Endothelial cell (in vitro differentiated cells): ENCODE measurements around the gene ZNF839. TPM values are rescaled to one million over a fixed set of nuclear protein-coding genes. Genes with fewer than 3 reads are reported as not detected.

ENCODE experiments used
- DNase-seq: peaks from one replicate; pipeline ENCODE4 v3.0.0; 2021; ENCODE audit warnings: low spot score
- H3K27ac Mint-ChIP-seq: one replicate; pipeline ENCODE4 v1.8.0; 2021; ENCODE audit warnings: mixed read lengths, inconsistent platforms; ENCODE audit not compliant: unreplicated experiment
- H3K27me3 Mint-ChIP-seq: one replicate; pipeline ENCODE4 v1.8.0; 2021; ENCODE audit warnings: mild to moderate bottlenecking, moderate library complexity, mixed read lengths, inconsistent platforms; ENCODE audit not compliant: unreplicated experiment
- H3K36me3 Mint-ChIP-seq: one replicate; pipeline ENCODE4 v1.8.0; 2021; ENCODE audit warnings: mild to moderate bottlenecking, low read depth, mixed read lengths, inconsistent platforms; ENCODE audit not compliant: unreplicated experiment
- H3K4me1 Mint-ChIP-seq: one replicate; pipeline ENCODE4 v1.8.0; 2021; ENCODE audit warnings: mild to moderate bottlenecking, mixed read lengths, inconsistent platforms; ENCODE audit not compliant: unreplicated experiment
- H3K4me3 Mint-ChIP-seq: one replicate; pipeline ENCODE4 v1.8.0; 2021; ENCODE audit warnings: mild to moderate bottlenecking, mixed read lengths, inconsistent platforms; ENCODE audit not compliant: unreplicated experiment
- H3K9me3 Mint-ChIP-seq: one replicate; pipeline ENCODE4 v1.8.0; 2021; ENCODE audit warnings: mixed read lengths, inconsistent platforms; ENCODE audit not compliant: unreplicated experiment
- CTCF ChIP-seq: fragments of 200-600 bp; sonication (generic); IDR thresholded peaks from one replicate; pipeline ENCODE4 v1.5.0; 2021; ENCODE audit warnings: antibody characterized with exemption; ENCODE audit not compliant: unreplicated experiment
- long read RNA-seq: library from polyadenylated mRNA; unstranded; transcript quantifications from one replicate; pipeline ENCODE4 v2.0.0, GENCODE V29; 2020; ENCODE audit not compliant: unreplicated experiment
- total RNA-seq: library from RNA; stranded (reverse); fragmentation: NEBNext Ultra II Directional; extraction: Animal tissue kit (Norgen Biotek cat#: 25700); gene quantifications from one replicate; pipeline ENCODE4 v1.2.1, GENCODE V29; 2021; ENCODE audit not compliant: unreplicated experiment

Gene ZNF839
- total RNA-seq, result 18.5 TPM
- long read RNA-seq, partial matches to known transcripts, result 1 of 5 reads
- long read RNA-seq, other reads (novel, unspliced or antisense), result 2 of 5 reads

- H3K9me3 Mint-ChIP-seq, result no peaks in the 10 kb centered on the region
- TF ChIP-seq CTCF, result no peak
- peak within 1 kb of the TSS; percentile 94 for H3K4me3 Mint-ChIP-seq
- H3K27ac Mint-ChIP-seq, result peak within 1 kb of the TSS; percentile 95
- peaks cover 10% of the 10 kb centered on the region for H3K36me3 Mint-ChIP-seq
- DNase-seq, result peak; percentile 91
- peaks cover 19% of the 10 kb centered on the region for H3K27me3 Mint-ChIP-seq
- peaks cover 13% of the 10 kb centered on the region for H3K4me1 Mint-ChIP-seq
Measured at GRCh38 chr14:102319351-102320032, at the start of gene ZNF839. Gene ZNF839, plus strand, starts transcription at chr14:102319746. Its CDS starts 20 bp downstream, at chr14:102319766.

- Mint-ChIP-seq H3K27me3 (no peaks in the 10 kb centered on the region), H3K9me3 (no peaks in the 10 kb centered on the region), H3K4me3 (no peak overlapping the region), H3K36me3 (no peaks in the 10 kb centered on the region), H3K4me1 (no peaks in the 10 kb centered on the region), H3K27ac (no peak overlapping the region)
- TF ChIP-seq CTCF, result no peak
- no peak for DNase-seq
Measured at GRCh38 chr14:102272392-102272791, 47.2 kb upstream of the ZNF839 start.

GRCh38 chr14:102275866-102276265, 43.7 kb upstream of the ZNF839 start:
- no peak for TF ChIP-seq CTCF
- H3K9me3 Mint-ChIP-seq, result no peaks in the 10 kb centered on the region
- no peaks in the 10 kb centered on the region for H3K36me3 Mint-ChIP-seq
- H3K27ac Mint-ChIP-seq, result no peak overlapping the region
- no peaks in the 10 kb centered on the region for H3K27me3 Mint-ChIP-seq
- no peak overlapping the region for H3K4me3 Mint-ChIP-seq
- H3K4me1 Mint-ChIP-seq, result no peaks in the 10 kb centered on the region
- no peak for DNase-seq

- H3K4me1 Mint-ChIP-seq, result no peaks in the 10 kb centered on the region
- H3K36me3 Mint-ChIP-seq, result no peaks in the 10 kb centered on the region
- no peak for TF ChIP-seq CTCF
- DNase-seq, result no peak
- no peak overlapping the region for H3K27ac Mint-ChIP-seq
- H3K9me3 Mint-ChIP-seq, result no peaks in the 10 kb centered on the region
- no peak overlapping the region for H3K4me3 Mint-ChIP-seq
- no peaks in the 10 kb centered on the region for H3K27me3 Mint-ChIP-seq
Measured at GRCh38 chr14:102277874-102278630, 41.5 kb upstream of the ZNF839 start.

- Mint-ChIP-seq H3K36me3 (no peaks in the 10 kb centered on the region), H3K9me3 (no peaks in the 10 kb centered on the region), H3K4me1 (no peaks in the 10 kb centered on the region), H3K27me3 (no peaks in the 10 kb centered on the region), H3K27ac (no peak overlapping the region), H3K4me3 (no peak overlapping the region)
- TF ChIP-seq CTCF, result no peak
- no peak for DNase-seq
Measured at GRCh38 chr14:102278631-102278935, 41.0 kb upstream of the ZNF839 start.
